ENCODE measurements around the gene HDAC4. TPM values are rescaled to one million over a fixed set of nuclear protein-coding genes. Genes with fewer than 3 reads are reported as not detected.

Gene HDAC4
- total and polyA plus RNA-seq, 2 donors (not counting 1 experiment from before 2014, with no cell fraction given) = 13.5 to 46.0 TPM

GRCh38 chr2:239073745-239074530 is 326.9 kb downstream of the HDAC4 start:
- Histone ChIP-seq H2AFZ (ENCODE audit: insufficient read depth, low read depth, low read length, poor library complexity, severe bottlenecking) (no peak overlapping the region), H3K4me3 (ENCODE audit: control extremely low read depth in 1 of 5, extremely low read depth in 1 of 5, insufficient read depth in 1 of 5, low read depth in 2 of 5, low read length in 4 of 5) (no peak overlapping the region), H3K79me2 (ENCODE audit: control insufficient read depth, insufficient read depth, low read length) (no peaks in the 10 kb centered on the region), H3K4me2 (replicated peaks; ENCODE audit: low read depth, low read length, poor library complexity, severe bottlenecking) (no peak overlapping the region), H3K9ac (ENCODE audit: low read length) (no peak overlapping the region), H3K9me3 (ENCODE audit: control extremely low read depth in 1 of 3, control insufficient read depth in 2 of 3, insufficient read depth in 1 of 3, low read length in 2 of 3) (peaks cover 0 to 3% (median 0%) of the 10 kb centered on the region in 3 donors), H3K27ac (ENCODE audit: low read length in 2 of 2) (no peak overlapping the region), H3K4me1 (ENCODE audit: control insufficient read depth in 2 of 2, insufficient read depth in 2 of 2, low read length in 2 of 2) (no peaks in the 10 kb centered on the region), H4K20me1 (ENCODE audit: control insufficient read depth, insufficient read depth, low read length, poor library complexity, severe bottlenecking) (no peaks in the 10 kb centered on the region), H3K36me3 (replicated peaks in 1 of 2; ENCODE audit: control extremely low read depth in 1 of 2, control insufficient read depth in 1 of 2, extremely low read depth in 1 of 2, insufficient read depth in 2 of 2, low read length in 1 of 2) (peaks cover 4 to 12% of the 10 kb centered on the region in 2 experiments), H3K27me3 (replicated peaks in 1 of 4; ENCODE audit: control extremely low read depth in 1 of 4, control insufficient read depth in 3 of 4, insufficient read depth in 4 of 4, low read length in 3 of 4) (no peaks in the 10 kb centered on the region)
- H3K27me3 Mint-ChIP-seq = no peaks in the 10 kb centered on the region
- no peaks in the 10 kb centered on the region for H3K9me3 Mint-ChIP-seq (ENCODE audit: insufficient read depth)
- no peak overlapping the region for H3K27ac Mint-ChIP-seq
- no peak for TF ChIP-seq CTCF (IDR thresholded peaks at IDR 0.05)
- TF ChIP-seq EZH2 (IDR thresholded peaks at IDR 0.05; ENCODE audit: borderline replicate concordance, insufficient read depth, low read depth, low read length, poor library complexity, severe bottlenecking) = no peak
- intact Hi-C loops (cut with micrococcal nuclease) = no loop called here
- H3K4me3 Mint-ChIP-seq = no peak overlapping the region
- ChIA-PET CTCF (no interaction called here), POLR2A (no interaction called here)
- no peaks in the 10 kb centered on the region for H3K4me1 Mint-ChIP-seq
- 97% methylated on average over 13 of the region's 18 CpGs for WGBS (ENCODE audit: insufficient coverage)
- no peak for DNase-seq
- ATAC-seq (ENCODE audit: low read depth) = no peak

- H3K4me3 Mint-ChIP-seq = no peak overlapping the region
- no peak for DNase-seq
- Histone ChIP-seq H3K4me1 (ENCODE audit: control insufficient read depth in 2 of 2, insufficient read depth in 2 of 2, low read length in 2 of 2) (no peaks in the 10 kb centered on the region), H3K4me3 (ENCODE audit: control extremely low read depth in 1 of 5, extremely low read depth in 1 of 5, insufficient read depth in 1 of 5, low read depth in 2 of 5, low read length in 4 of 5) (no peak overlapping the region), H3K79me2 (ENCODE audit: control insufficient read depth, insufficient read depth, low read length) (no peaks in the 10 kb centered on the region), H3K27me3 (replicated peaks in 1 of 4; ENCODE audit: control extremely low read depth in 1 of 4, control insufficient read depth in 3 of 4, insufficient read depth in 4 of 4, low read length in 3 of 4) (no peaks in the 10 kb centered on the region), H2AFZ (ENCODE audit: insufficient read depth, low read depth, low read length, poor library complexity, severe bottlenecking) (no peak overlapping the region), H3K36me3 (replicated peaks in 1 of 2; ENCODE audit: control extremely low read depth in 1 of 2, control insufficient read depth in 1 of 2, extremely low read depth in 1 of 2, insufficient read depth in 2 of 2, low read length in 1 of 2) (peaks cover 4 to 12% of the 10 kb centered on the region in 2 experiments), H3K4me2 (replicated peaks; ENCODE audit: low read depth, low read length, poor library complexity, severe bottlenecking) (no peak overlapping the region), H3K27ac (ENCODE audit: low read length in 2 of 2) (no peak overlapping the region), H4K20me1 (ENCODE audit: control insufficient read depth, insufficient read depth, low read length, poor library complexity, severe bottlenecking) (no peaks in the 10 kb centered on the region), H3K9ac (ENCODE audit: low read length) (no peak overlapping the region), H3K9me3 (ENCODE audit: control extremely low read depth in 1 of 3, control insufficient read depth in 2 of 3, insufficient read depth in 1 of 3, low read length in 2 of 3) (peaks cover 0 to 3% (median 0%) of the 10 kb centered on the region in 3 donors)
- TF ChIP-seq CTCF (IDR thresholded peaks at IDR 0.05) (no peak), EZH2 (IDR thresholded peaks at IDR 0.05; ENCODE audit: borderline replicate concordance, insufficient read depth, low read depth, low read length, poor library complexity, severe bottlenecking) (no peak)
- WGBS (ENCODE audit: insufficient coverage) = 96% methylated on average over 12 of the region's 12 CpGs
- H3K27ac Mint-ChIP-seq = no peak overlapping the region
- H3K4me1 Mint-ChIP-seq = no peaks in the 10 kb centered on the region
- no peak for ATAC-seq (ENCODE audit: low read depth)
- no peaks in the 10 kb centered on the region for H3K9me3 Mint-ChIP-seq (ENCODE audit: insufficient read depth)
- intact Hi-C loops (cut with micrococcal nuclease) = no loop called here
- ChIA-PET CTCF (no interaction called here), POLR2A (no interaction called here)
- H3K27me3 Mint-ChIP-seq = no peaks in the 10 kb centered on the region
Observed at GRCh38 chr2:239073270-239073669, 327.6 kb downstream of the HDAC4 start.
